ENCODE data around the gene MKNK2. TPM values are rescaled to one million over a fixed set of nuclear protein-coding genes. Genes with fewer than 3 reads are reported as not detected.
A peak's percentile ranks its signal among the peaks of the same experiment; 100 is the strongest.

Gene MKNK2
- total RNA-seq, 1 donor from 2014 or later: 81.3 TPM

DNA sequence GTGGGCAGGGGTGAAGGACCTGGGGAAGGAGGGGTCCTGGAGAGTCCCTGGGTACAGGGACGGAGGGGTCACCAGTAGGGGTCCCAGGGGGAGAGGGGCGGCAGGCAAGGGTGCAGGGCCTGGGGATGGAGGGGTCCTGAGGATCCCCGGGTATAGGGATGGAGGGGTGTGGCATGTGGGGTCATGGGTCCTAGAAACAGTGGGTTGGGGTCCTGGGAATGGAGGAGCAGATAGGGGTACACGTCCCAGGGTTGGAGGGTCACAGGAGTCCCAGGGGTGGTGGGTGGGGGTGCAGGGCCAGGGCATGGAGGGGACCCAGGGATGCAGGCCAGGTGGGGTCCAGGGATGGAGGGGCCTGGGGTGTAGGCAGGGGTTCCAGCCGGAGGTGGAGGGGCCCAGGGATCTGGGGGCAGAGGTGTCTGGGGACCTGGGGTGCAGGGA lies 36.9 kb downstream of the MKNK2 start:
- Mint-ChIP-seq H3K9me3 (ENCODE audit: unreplicated experiment) (no peaks in the 10 kb centered on the region), H3K27ac (ENCODE audit: unreplicated experiment) (no peak overlapping the region), H3K27me3 (ENCODE audit: unreplicated experiment) (no peaks in the 10 kb centered on the region), H3K36me3 (ENCODE audit: unreplicated experiment) (peaks cover 7% of the 10 kb centered on the region), H3K4me1 (ENCODE audit: unreplicated experiment) (peaks cover 16% of the 10 kb centered on the region), H3K4me3 (ENCODE audit: unreplicated experiment) (peak overlapping the region; percentile 32)
- DNase-seq (ENCODE audit: extremely low spot score, unreplicated experiment): no peak
- TF ChIP-seq, protein P1, sequence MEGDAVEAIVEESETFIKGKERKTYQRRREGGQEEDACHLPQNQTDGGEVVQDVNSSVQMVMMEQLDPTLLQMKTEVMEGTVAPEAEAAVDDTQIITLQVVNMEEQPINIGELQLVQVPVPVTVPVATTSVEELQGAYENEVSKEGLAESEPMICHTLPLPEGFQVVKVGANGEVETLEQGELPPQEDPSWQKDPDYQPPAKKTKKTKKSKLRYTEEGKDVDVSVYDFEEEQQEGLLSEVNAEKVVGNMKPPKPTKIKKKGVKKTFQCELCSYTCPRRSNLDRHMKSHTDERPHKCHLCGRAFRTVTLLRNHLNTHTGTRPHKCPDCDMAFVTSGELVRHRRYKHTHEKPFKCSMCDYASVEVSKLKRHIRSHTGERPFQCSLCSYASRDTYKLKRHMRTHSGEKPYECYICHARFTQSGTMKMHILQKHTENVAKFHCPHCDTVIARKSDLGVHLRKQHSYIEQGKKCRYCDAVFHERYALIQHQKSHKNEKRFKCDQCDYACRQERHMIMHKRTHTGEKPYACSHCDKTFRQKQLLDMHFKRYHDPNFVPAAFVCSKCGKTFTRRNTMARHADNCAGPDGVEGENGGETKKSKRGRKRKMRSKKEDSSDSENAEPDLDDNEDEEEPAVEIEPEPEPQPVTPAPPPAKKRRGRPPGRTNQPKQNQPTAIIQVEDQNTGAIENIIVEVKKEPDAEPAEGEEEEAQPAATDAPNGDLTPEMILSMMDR (IDR thresholded peaks at IDR 0.05): no peak

DNA sequence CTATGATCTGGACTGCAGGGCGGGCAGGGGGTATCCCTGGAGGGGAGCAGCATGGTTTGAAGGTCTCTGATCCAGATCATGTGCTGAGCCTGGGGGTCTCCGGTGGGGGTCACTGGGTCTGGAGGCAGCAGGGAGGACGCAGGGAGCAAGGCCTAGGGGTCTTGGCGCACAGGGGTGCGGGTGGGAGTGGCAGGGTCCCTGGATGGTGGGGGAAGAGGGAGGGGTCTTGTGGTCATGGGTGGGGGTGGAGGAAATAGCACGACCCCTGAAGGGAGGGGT lies 37.4 kb downstream of the MKNK2 start:
- Mint-ChIP-seq H3K36me3 (ENCODE audit: unreplicated experiment) (peaks cover 7% of the 10 kb centered on the region), H3K27ac (ENCODE audit: unreplicated experiment) (no peak overlapping the region), H3K9me3 (ENCODE audit: unreplicated experiment) (no peaks in the 10 kb centered on the region), H3K4me3 (ENCODE audit: unreplicated experiment) (peak overlapping the region; percentile 32), H3K27me3 (ENCODE audit: unreplicated experiment) (no peaks in the 10 kb centered on the region), H3K4me1 (ENCODE audit: unreplicated experiment) (peaks cover 16% of the 10 kb centered on the region)
- TF ChIP-seq, protein P1 (IDR thresholded peaks at IDR 0.05): no peak
- DNase-seq (ENCODE audit: extremely low spot score, unreplicated experiment): no peak

DNA sequence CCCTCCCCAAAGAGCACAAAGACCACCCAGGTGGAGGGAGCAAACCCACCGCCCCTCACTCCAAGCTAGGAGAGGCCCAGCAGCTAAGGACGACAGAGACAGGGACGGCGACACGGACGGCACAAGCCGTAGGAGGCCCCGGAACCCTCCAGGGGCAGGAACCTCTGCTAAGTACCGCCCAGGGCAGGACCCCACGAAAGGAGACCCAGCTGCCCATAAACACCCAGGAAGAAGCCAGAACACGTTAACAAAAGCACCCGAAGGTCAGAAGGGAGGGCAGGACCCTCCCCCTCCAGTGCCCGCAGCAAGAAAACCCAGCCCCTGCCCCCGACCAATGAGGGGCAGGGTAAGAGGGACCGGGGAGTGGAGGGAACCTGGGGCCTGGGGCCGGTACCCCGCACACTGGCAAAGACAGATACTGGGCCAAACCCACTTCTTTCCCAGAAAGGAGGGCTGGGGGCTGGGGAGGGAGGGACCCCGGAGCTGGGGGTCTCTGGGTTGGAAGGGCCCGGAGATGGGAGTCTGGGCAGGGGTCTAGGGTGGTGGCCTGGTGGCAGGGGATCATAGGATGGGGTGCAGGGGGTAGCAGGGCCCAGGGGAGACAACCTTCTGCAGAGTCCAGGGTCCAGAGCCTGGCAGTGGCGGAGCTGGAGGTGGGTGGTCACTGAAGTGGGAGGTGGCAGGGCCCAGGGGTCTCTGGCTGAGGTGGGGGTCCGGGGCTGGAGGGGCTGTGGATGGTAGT lies 37.9 kb downstream of the MKNK2 start:
- H3K9me3 Mint-ChIP-seq (ENCODE audit: unreplicated experiment): no peaks in the 10 kb centered on the region
- H3K4me1 Mint-ChIP-seq (ENCODE audit: unreplicated experiment): peaks cover 16% of the 10 kb centered on the region
- H3K27me3 Mint-ChIP-seq (ENCODE audit: unreplicated experiment): no peaks in the 10 kb centered on the region
- H3K36me3 Mint-ChIP-seq (ENCODE audit: unreplicated experiment): peaks cover 7% of the 10 kb centered on the region
- H3K4me3 Mint-ChIP-seq (ENCODE audit: unreplicated experiment): peak overlapping the region; percentile 38
- TF ChIP-seq, protein P1 (IDR thresholded peaks at IDR 0.05): no peak
- DNase-seq (ENCODE audit: extremely low spot score, unreplicated experiment): no peak
- H3K27ac Mint-ChIP-seq (ENCODE audit: unreplicated experiment): no peak overlapping the region

DNA sequence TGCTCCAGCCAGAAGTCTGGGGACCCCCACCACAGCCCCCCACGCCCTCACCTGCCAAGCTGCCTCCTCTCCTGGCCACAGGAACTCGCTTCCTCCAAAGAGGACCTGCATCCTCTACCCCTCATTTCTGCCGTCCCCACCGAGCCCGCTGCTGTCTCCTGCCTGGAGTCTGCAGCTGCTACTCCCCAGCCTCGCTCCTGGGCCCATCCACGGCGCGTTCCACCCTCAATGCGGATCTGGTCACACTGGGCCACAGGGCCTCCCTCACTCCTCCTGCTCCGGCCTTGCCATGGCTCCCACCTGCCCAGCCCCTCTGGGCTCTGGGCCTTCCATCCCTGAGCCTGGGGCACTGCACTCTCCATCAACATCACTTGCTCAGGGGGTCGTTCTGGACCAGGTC lies 39.9 kb downstream of the MKNK2 start:
- H3K27me3 Mint-ChIP-seq (ENCODE audit: unreplicated experiment): no peaks in the 10 kb centered on the region
- H3K27ac Mint-ChIP-seq (ENCODE audit: unreplicated experiment): peak overlapping the region; percentile 10
- TF ChIP-seq, protein P1 (IDR thresholded peaks at IDR 0.05): no peak
- H3K4me1 Mint-ChIP-seq (ENCODE audit: unreplicated experiment): peaks cover 12% of the 10 kb centered on the region
- H3K4me3 Mint-ChIP-seq (ENCODE audit: unreplicated experiment): no peak overlapping the region
- peaks cover 7% of the 10 kb centered on the region for H3K36me3 Mint-ChIP-seq (ENCODE audit: unreplicated experiment)
- no peak for DNase-seq (ENCODE audit: extremely low spot score, unreplicated experiment)
- no peaks in the 10 kb centered on the region for H3K9me3 Mint-ChIP-seq (ENCODE audit: unreplicated experiment)

DNA sequence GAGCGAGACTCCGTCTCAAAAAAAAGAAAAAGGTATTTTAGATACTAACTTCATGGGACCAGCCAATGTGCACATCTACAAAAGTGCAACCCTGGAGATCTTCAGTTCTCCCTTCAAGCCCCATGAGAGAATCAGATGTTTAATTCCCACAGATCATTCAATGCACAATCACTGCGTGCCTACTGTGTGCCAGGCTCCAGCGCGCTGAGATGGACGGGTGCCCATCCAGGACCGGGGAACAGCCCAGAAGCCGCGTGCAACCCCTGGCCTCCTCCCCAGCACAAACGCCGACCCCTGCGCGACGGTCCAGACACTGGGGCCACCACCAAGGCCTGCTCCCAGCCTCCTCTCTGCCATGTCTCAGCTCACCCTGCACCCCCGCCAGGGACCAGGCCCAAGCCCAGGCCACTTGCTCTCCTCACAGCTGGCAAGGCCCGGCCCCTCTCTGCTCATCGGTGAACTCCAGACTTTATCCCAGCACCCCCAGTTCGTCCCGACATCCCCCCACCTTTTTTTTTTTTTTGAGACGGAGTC lies 40.8 kb downstream of the MKNK2 start:
- TF ChIP-seq, protein P1 (IDR thresholded peaks at IDR 0.05): no peak
- Mint-ChIP-seq H3K36me3 (ENCODE audit: unreplicated experiment) (peaks cover 7% of the 10 kb centered on the region), H3K4me3 (ENCODE audit: unreplicated experiment) (no peak overlapping the region), H3K27me3 (ENCODE audit: unreplicated experiment) (no peaks in the 10 kb centered on the region), H3K4me1 (ENCODE audit: unreplicated experiment) (peaks cover 10% of the 10 kb centered on the region), H3K27ac (ENCODE audit: unreplicated experiment) (no peak overlapping the region), H3K9me3 (ENCODE audit: unreplicated experiment) (no peaks in the 10 kb centered on the region)
- DNase-seq (ENCODE audit: extremely low spot score, unreplicated experiment): no peak

All from osteocyte (in vitro differentiated cells).